ENCODE results near the gene IRF2BPL. TPM values are rescaled to one million over a fixed set of nuclear protein-coding genes. Genes with fewer than 3 reads are reported as not detected.

IRF2BPL gene
- total and polyA plus RNA-seq, 9 of the 15 experiments (the other 6 are each of a cell fraction or from before 2014, with no cell fraction given), result 0.52 to 21.6 (median 2.5) TPM

DNA sequence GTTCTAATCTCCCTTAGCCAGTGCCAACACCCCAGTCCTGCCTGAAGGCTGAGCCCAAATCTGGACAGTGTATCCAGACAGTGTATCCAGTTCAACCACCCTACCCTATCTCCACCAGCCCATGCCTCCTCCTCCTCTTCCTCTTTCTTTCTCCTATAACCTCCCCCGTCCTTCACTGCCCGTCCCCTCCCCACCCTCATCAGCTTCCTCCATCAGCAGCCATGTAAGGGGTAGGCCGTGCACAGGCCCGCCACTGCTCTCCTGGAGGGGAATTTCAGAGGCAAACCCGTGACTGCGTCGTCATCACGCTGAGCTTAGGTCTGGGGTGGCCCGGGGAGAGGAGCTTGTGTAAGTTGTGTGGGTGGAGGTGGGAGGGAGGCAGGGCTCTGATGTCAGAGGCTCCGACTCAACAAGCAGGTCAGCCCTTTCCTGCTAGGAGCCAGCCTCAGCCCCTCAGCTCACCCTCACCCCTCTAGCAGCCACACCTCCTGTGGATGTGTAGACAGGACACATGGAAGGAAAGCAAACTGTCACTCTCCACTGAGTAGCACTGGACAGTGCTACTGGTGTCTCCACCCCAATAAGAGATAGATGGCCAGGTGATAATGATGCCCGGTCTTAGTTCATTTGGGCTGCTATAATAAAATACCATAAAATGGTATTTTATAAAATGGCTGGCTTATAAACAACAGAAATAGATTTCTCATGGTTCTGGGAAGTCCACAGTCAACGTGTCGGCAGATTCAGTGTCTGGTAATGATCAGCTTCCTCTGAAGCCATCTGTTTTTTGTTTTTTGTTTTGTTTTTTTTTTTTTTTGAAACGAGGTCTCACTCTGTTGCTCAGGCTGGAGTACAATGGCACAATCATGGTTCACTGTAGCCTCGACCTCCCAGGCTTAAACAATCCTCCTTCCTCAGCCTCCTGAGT, 50.5 kb downstream of the IRF2BPL start (continued):
- TF ChIP-seq MGA (IDR thresholded peaks at IDR 0.05) (no peak), ZNF140 (CRISPR knock-in tag; IDR thresholded peaks at IDR 0.05) (no peak), AFF4 (CRISPR knock-in tag; IDR thresholded peaks at IDR 0.05) (no peak), FIP1L1 (IDR thresholded peaks at IDR 0.05; ENCODE audit: low read depth, low read length, poor library complexity, severe bottlenecking) (no peak), ZHX1 (conservative IDR thresholded peaks at IDR 0.05; ENCODE audit: low read length) (no peak), ZNF507 (tag; conservative IDR thresholded peaks at IDR 0.05) (no peak), ZNF274 (IDR thresholded peaks at IDR 0.05; ENCODE audit: borderline replicate concordance, low read depth, low read length) (no peak)

All from K562 (cell line).